ENCODE data around the gene MTMR12. TPM values are rescaled to one million over a fixed set of nuclear protein-coding genes. Genes with fewer than 3 reads are reported as not detected.

Gene MTMR12
- total and polyA plus RNA-seq, 10 donors = 6.8 to 42.2 (median 27.9) TPM

- WGBS, 5 donors = 53 to 70% (median 60%) methylated on average over 5 of the region's 5 CpGs
- H3K9me3 ChIP-seq = no peaks in the 10 kb centered on the region
- DNase-seq = no peak
- H3K27ac ChIP-seq = peak overlapping the region in 4 of 8 donors; percentile 47 to 69 (median 50)
- H3K36me3 ChIP-seq = peaks cover 0 to 17% (median 0%) of the 10 kb centered on the region in 6 donors
- TF ChIP-seq POLR2AphosphoS5 (IDR thresholded peaks at IDR 0.05) (no peak), CTCF (IDR thresholded peaks at IDR 0.05 in 8 of 11, conservative IDR thresholded peaks at IDR 0.05 in 3 of 11) (no peak), POLR2A (IDR thresholded peaks at IDR 0.05) (no peak)
- peaks cover 10 to 61% (median 41%) of the 10 kb centered on the region in 6 donors for H3K4me1 ChIP-seq
- no peaks in the 10 kb centered on the region for H3K27me3 ChIP-seq (replicated peaks in 1 of 7)
- H3K4me3 ChIP-seq = no peak overlapping the region
- intact Hi-C loops (cut with DNase I; ENCODE audit: low total_unique reads) = no loop called here
Observed at GRCh38 chr5:32280656-32281081, 32.1 kb downstream of the MTMR12 start.

DNA sequence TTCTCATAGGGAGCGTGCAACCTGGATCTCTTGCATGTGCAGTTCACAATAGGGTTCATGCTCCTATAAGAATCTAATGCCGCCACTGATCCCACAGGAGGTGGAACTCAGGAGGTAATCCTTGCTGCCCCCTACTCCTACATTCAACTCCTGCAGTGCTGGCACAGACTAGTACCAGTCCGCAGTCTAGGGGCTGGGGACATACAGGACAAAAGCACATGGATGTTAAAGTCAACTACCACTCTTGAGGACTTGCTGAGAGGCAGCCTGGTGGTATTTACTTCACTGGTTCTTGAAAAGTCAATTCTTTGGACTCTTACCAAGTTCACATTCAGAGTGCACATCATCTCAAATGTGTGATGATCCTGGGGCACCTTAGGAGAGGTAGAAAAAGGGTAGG is 33.0 kb downstream of the MTMR12 start:
- Histone ChIP-seq H3K9me3 (no peaks in the 10 kb centered on the region), H3K4me1 (peaks cover 13 to 70% (median 49%) of the 10 kb centered on the region in 6 donors), H3K27me3 (replicated peaks in 1 of 7) (no peaks in the 10 kb centered on the region), H3K36me3 (peaks cover 0 to 17% (median under 1%) of the 10 kb centered on the region in 6 donors), H3K4me3 (no peak overlapping the region), H3K27ac (peak overlapping the region in 3 of 8 donors; percentile 49 to 55 (median 51))
- 95 to 100% (median 98%) methylated on average over 3 of the region's 3 CpGs for WGBS, 5 donors
- DNase-seq = no peak
- no peak for TF ChIP-seq POLR2AphosphoS5 (IDR thresholded peaks at IDR 0.05)
- TF ChIP-seq POLR2A (IDR thresholded peaks at IDR 0.05) = no peak
- TF ChIP-seq CTCF (IDR thresholded peaks at IDR 0.05 in 8 of 11, conservative IDR thresholded peaks at IDR 0.05 in 3 of 11) = no peak
- intact Hi-C loops (cut with DNase I; ENCODE audit: low total_unique reads) = no loop called here

- WGBS, 5 donors = 85 to 90% (median 89%) methylated on average over 3 of the region's 3 CpGs
- DNase-seq = no peak
Observed at GRCh38 chr5:32279223-32279622, 33.5 kb downstream of the MTMR12 start.

DNA sequence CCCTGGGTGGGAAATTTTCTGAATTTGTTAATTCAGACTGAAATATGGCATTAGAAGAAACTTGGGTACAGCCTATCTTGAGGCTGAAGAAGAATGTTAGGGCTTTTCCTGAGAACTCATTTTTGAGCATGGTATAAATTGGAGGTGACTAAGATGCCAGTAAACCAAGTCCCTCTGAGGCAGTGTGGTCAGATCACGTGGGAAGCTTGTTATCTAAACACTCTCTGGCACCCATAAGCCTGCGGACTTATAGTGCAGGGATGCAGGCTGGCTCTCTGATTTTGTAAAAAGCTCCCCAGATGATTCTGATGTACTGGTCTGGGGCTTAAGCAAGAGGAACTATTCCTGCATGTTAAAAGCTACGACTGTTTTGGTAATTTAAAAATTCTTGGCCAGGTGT is 34.3 kb downstream of the MTMR12 start:
- H3K4me1 ChIP-seq = peaks cover 13 to 81% (median 51%) of the 10 kb centered on the region in 6 donors

More at GRCh38 chr5:32279223-32279622, 33.5 kb downstream of the MTMR12 start:
- no peaks in the 10 kb centered on the region for H3K27me3 ChIP-seq (replicated peaks in 1 of 7)
- H3K27ac ChIP-seq = no peak overlapping the region
- no peak overlapping the region for H3K4me3 ChIP-seq
- H3K4me1 ChIP-seq = peaks cover 13 to 76% (median 51%) of the 10 kb centered on the region in 6 donors
- TF ChIP-seq POLR2AphosphoS5 (IDR thresholded peaks at IDR 0.05) = no peak
- TF ChIP-seq POLR2A (IDR thresholded peaks at IDR 0.05) = no peak
- TF ChIP-seq CTCF (IDR thresholded peaks at IDR 0.05 in 8 of 11, conservative IDR thresholded peaks at IDR 0.05 in 3 of 11) = no peak
- intact Hi-C loops (cut with DNase I; ENCODE audit: low total_unique reads) = no loop called here
- no peaks in the 10 kb centered on the region for H3K9me3 ChIP-seq
- H3K36me3 ChIP-seq = peaks cover 0 to 23% (median 5%) of the 10 kb centered on the region in 6 donors

More for the DNA sequence above, 34.3 kb downstream of the MTMR12 start:
- Histone ChIP-seq H3K36me3 (peaks cover 0 to 31% (median 12%) of the 10 kb centered on the region in 6 donors), H3K9me3 (no peaks in the 10 kb centered on the region), H3K4me3 (no peak overlapping the region), H3K27ac (peak overlapping the region in 4 of 8 donors; percentile 9 to 64 (median 56)), H3K27me3 (replicated peaks in 1 of 7) (no peaks in the 10 kb centered on the region)
- 70 to 84% (median 72%) methylated on average over 3 of the region's 3 CpGs for WGBS, 5 donors
- intact Hi-C loops (cut with DNase I; ENCODE audit: low total_unique reads) = no loop called here
- TF ChIP-seq POLR2AphosphoS5 (IDR thresholded peaks at IDR 0.05) = no peak
- no peak for TF ChIP-seq CTCF (IDR thresholded peaks at IDR 0.05 in 8 of 11, conservative IDR thresholded peaks at IDR 0.05 in 3 of 11)
- no peak for TF ChIP-seq POLR2A (IDR thresholded peaks at IDR 0.05)
- DNase-seq = no peak
